ENCODE results near the gene PIGS. TPM values are rescaled to one million over a fixed set of nuclear protein-coding genes. Genes with fewer than 3 reads are reported as not detected.

The PIGS gene
- total RNA-seq, 1 experiment from 2014 or later, result 45.8 TPM

DNA sequence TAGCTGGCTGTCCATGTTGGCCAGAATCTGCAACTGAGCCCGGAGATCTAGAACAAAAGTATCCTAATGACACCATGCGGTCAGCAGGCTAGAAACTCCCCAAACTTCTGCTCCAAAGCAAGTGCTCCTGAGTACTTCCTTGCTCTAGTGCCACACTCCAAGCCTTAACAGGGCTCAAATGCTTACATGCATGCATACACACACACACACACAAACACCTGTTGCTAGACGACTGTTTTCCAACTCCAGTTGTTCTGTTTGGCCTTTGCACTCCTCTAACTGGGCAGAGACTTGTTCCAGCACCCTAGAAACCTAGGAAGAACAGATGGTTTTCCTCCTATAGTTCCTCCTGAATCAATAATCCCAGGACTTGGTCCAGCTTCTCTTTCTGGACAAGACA, 13.1 kb upstream of the PIGS start (continued):
- no peak for TF ChIP-seq ZNF274 (IDR thresholded peaks at IDR 0.05; ENCODE audit: low read depth, low read length)

GRCh38 chr17:28582513-28582912, 11.2 kb upstream of the PIGS start:
- Histone ChIP-seq H3K9ac (ENCODE audit: low read length) (no peak overlapping the region), H3K4me3 (replicated peaks in 1 of 2; ENCODE audit: low read depth in 1 of 2, low read length in 2 of 2) (no peak overlapping the region), H3K9me2 (ENCODE audit: insufficient read depth) (no peaks in the 10 kb centered on the region), H3K27me3 (ENCODE audit: insufficient read depth, low read length) (no peaks in the 10 kb centered on the region), H4K20me1 (ENCODE audit: insufficient read depth) (no peaks in the 10 kb centered on the region), H3K9me3 (ENCODE audit: control insufficient read depth in 1 of 2, insufficient read depth in 1 of 2, low read depth in 1 of 2, low read length in 2 of 2) (no peaks in the 10 kb centered on the region), H3K4me2 (ENCODE audit: low read length) (no peak overlapping the region), H2AFZ (ENCODE audit: low read depth, low read length, poor library complexity, severe bottlenecking) (no peak overlapping the region), H3K36me3 (ENCODE audit: control insufficient read depth in 1 of 2, insufficient read depth in 2 of 2, low read length in 2 of 2) (peaks cover 64 to 79% of the 10 kb centered on the region in 2 experiments), H3K27ac (ENCODE audit: low read depth, low read length) (no peak overlapping the region), H3K79me2 (ENCODE audit: insufficient read depth, low read length) (no peaks in the 10 kb centered on the region), H3K4me1 (ENCODE audit: control insufficient read depth in 1 of 2, insufficient read depth in 2 of 2, low read length in 2 of 2) (no peaks in the 10 kb centered on the region)
- TF ChIP-seq REST (IDR thresholded peaks at IDR 0.05; ENCODE audit: low read depth), result no peak
- ChIA-PET RAD21 (ENCODE audit: low non-redundant PET in 1 of 2, low total read pairs in 2 of 2, uncharacterized antibody in 2 of 2, unreplicated experiment in 2 of 2) (no interaction called here), CTCF (no interaction called here), POLR2A (no interaction called here)
- ATAC-seq (no peak), DNase-seq (ENCODE audit: low read depth, low spot score) (no peak)
- BruUV-seq (replicated peaks), result no TSS peak
- intact Hi-C loops (cut with micrococcal nuclease), result no loop called here

- RAD21 ChIA-PET (ENCODE audit: low non-redundant PET in 1 of 2, low total read pairs in 2 of 2, uncharacterized antibody in 2 of 2, unreplicated experiment in 2 of 2), result no interaction called here
- POLR2A ChIA-PET, result no interaction called here
- CTCF ChIA-PET, result no interaction called here
Measured at GRCh38 chr17:28580959-28581358, 9.6 kb upstream of the PIGS start.

More at GRCh38 chr17:28580959-28581358, 9.6 kb upstream of the PIGS start:
- DNase-seq (ENCODE audit: low read depth, low spot score) (no peak), ATAC-seq (no peak)
- Histone ChIP-seq H3K27me3 (ENCODE audit: insufficient read depth, low read length) (no peaks in the 10 kb centered on the region), H3K36me3 (ENCODE audit: control insufficient read depth in 1 of 2, insufficient read depth in 2 of 2, low read length in 2 of 2) (peaks cover 55 to 66% of the 10 kb centered on the region in 2 experiments), H3K9me2 (ENCODE audit: insufficient read depth) (no peaks in the 10 kb centered on the region), H4K20me1 (ENCODE audit: insufficient read depth) (no peaks in the 10 kb centered on the region), H3K4me3 (replicated peaks in 1 of 2; ENCODE audit: low read depth in 1 of 2, low read length in 2 of 2) (no peak overlapping the region), H3K9me3 (ENCODE audit: control insufficient read depth in 1 of 2, insufficient read depth in 1 of 2, low read depth in 1 of 2, low read length in 2 of 2) (no peaks in the 10 kb centered on the region), H2AFZ (ENCODE audit: low read depth, low read length, poor library complexity, severe bottlenecking) (no peak overlapping the region), H3K9ac (ENCODE audit: low read length) (no peak overlapping the region), H3K4me2 (ENCODE audit: low read length) (no peak overlapping the region), H3K79me2 (ENCODE audit: insufficient read depth, low read length) (no peaks in the 10 kb centered on the region), H3K4me1 (ENCODE audit: control insufficient read depth in 1 of 2, insufficient read depth in 2 of 2, low read length in 2 of 2) (peaks cover 6 to 9% of the 10 kb centered on the region in 2 experiments; a peak in 3 of 4 replicates), H3K27ac (ENCODE audit: low read depth, low read length) (no peak overlapping the region)
- no TSS peak for BruUV-seq (replicated peaks)
- intact Hi-C loops (cut with micrococcal nuclease), result no loop called here
- TF ChIP-seq EZH2phosphoT487 (IDR thresholded peaks at IDR 0.05; ENCODE audit: borderline replicate concordance), result no peak
- TF ChIP-seq CEBPB (IDR thresholded peaks at IDR 0.05; ENCODE audit: low read depth), result no peak
- no peak for TF ChIP-seq SP1 (IDR thresholded peaks at IDR 0.05; ENCODE audit: low read depth)
- no peak for TF ChIP-seq EZH2 (IDR thresholded peaks at IDR 0.05)
- no peak for TF ChIP-seq REST (IDR thresholded peaks at IDR 0.05; ENCODE audit: low read depth)
- TF ChIP-seq ATF3 (IDR thresholded peaks at IDR 0.05), result no peak
- TF ChIP-seq JUND (IDR thresholded peaks at IDR 0.05), result no peak
- TF ChIP-seq YY1 (IDR thresholded peaks at IDR 0.05; ENCODE audit: extremely low read depth, insufficient replicate concordance, low read depth, low read length), result no peak
- TF ChIP-seq SIN3A (IDR thresholded peaks at IDR 0.05; ENCODE audit: low read depth), result no peak
- no peak for TF ChIP-seq EGR1 (IDR thresholded peaks at IDR 0.05; ENCODE audit: low read depth)
